ENCODE measurements around the gene PPP1R3A.

Gene PPP1R3A

DNA sequence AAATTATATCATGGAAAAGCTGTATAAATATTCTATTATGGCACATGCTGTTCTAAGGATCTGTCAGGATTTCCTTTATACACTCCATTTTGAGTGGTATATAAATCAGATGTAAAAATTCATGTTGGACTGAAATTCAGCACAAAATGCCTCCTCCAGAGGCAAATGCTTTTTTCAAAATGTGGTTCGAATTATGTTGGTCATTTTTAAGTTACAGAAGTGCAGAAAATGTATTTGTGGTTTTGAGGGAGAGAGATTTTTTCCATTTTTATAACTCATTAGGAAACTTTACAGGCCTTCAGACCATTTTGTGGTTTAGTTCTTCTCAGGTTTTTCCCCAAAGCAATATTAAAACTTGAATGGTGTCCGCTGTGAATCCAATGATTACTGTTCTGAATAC, 2.9 kb downstream of the PPP1R3A start:
- Histone ChIP-seq H2AFZ (ENCODE audit: low read length) (no peak overlapping the region), H3K27me3 (ENCODE audit: insufficient read depth, low read length) (no peaks in the 10 kb centered on the region), H3K9me3 (ENCODE audit: low read length) (no peaks in the 10 kb centered on the region), H3K36me3 (ENCODE audit: insufficient read depth, low read length) (no peaks in the 10 kb centered on the region), H3K9me2 (ENCODE audit: low read depth, low read length) (no peaks in the 10 kb centered on the region), H3F3A (ENCODE audit: insufficient read depth, low read length) (no peaks in the 10 kb centered on the region), H3K79me2 (ENCODE audit: insufficient read depth, low read length) (no peaks in the 10 kb centered on the region), H3K4me1 (ENCODE audit: insufficient read depth, low read length, severe bottlenecking) (no peaks in the 10 kb centered on the region), H3K4me2 (ENCODE audit: low read length) (no peak overlapping the region), H3K9ac (ENCODE audit: low read length) (no peak overlapping the region), H3K27ac (ENCODE audit: low read depth, low read length, poor library complexity, severe bottlenecking) (no peak overlapping the region), H3K4me3 (ENCODE audit: low read depth, low read length, poor library complexity, severe bottlenecking) (no peak overlapping the region), H4K20me1 (ENCODE audit: insufficient read depth, low read length) (no peaks in the 10 kb centered on the region)
- TF ChIP-seq CTCF (IDR thresholded peaks at IDR 0.05; ENCODE audit: low read length): no peak
- TF ChIP-seq EZH2 (IDR thresholded peaks at IDR 0.05; ENCODE audit: borderline replicate concordance, low read length): no peak

- Histone ChIP-seq H3K36me3 (ENCODE audit: insufficient read depth, low read length) (no peaks in the 10 kb centered on the region), H3K27me3 (ENCODE audit: insufficient read depth, low read length) (no peaks in the 10 kb centered on the region), H3K9me2 (ENCODE audit: low read depth, low read length) (no peaks in the 10 kb centered on the region), H3K9me3 (ENCODE audit: low read length) (no peaks in the 10 kb centered on the region), H3K9ac (ENCODE audit: low read length) (no peak overlapping the region), H2AFZ (ENCODE audit: low read length) (no peak overlapping the region), H3K4me1 (ENCODE audit: insufficient read depth, low read length, severe bottlenecking) (no peaks in the 10 kb centered on the region), H3K4me3 (ENCODE audit: low read depth, low read length, poor library complexity, severe bottlenecking) (no peak overlapping the region), H3K27ac (ENCODE audit: low read depth, low read length, poor library complexity, severe bottlenecking) (no peak overlapping the region), H3K4me2 (ENCODE audit: low read length) (no peak overlapping the region), H3F3A (ENCODE audit: insufficient read depth, low read length) (no peaks in the 10 kb centered on the region), H4K20me1 (ENCODE audit: insufficient read depth, low read length) (no peaks in the 10 kb centered on the region), H3K79me2 (ENCODE audit: insufficient read depth, low read length) (no peaks in the 10 kb centered on the region)
- TF ChIP-seq CTCF (IDR thresholded peaks at IDR 0.05; ENCODE audit: low read length) (no peak), EZH2 (IDR thresholded peaks at IDR 0.05; ENCODE audit: borderline replicate concordance, low read length) (no peak)
Observed at GRCh38 chr7:113912876-113913275, 5.9 kb downstream of the PPP1R3A start.

DNA sequence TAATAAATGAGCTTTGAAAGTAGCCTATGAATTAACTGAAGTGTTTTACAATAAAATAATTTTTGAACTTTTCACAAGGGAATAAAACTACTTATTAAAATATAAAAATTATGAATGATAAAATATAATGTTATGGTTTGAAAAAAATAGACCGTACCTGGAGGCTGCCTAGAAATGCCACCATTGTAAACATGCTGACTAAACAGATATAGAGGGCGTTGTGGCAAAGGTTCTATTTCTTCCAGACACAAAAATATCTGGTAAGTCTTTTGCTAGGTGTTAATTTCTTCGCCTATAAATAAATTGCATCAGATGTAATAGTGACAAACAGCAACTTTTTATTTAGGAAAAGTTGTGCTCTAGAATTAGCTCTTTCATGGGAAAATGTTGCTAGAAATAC, 11.2 kb downstream of the PPP1R3A start:
- H3K36me3 ChIP-seq (ENCODE audit: insufficient read depth, low read length): no peaks in the 10 kb centered on the region
- no peak overlapping the region for H2AFZ ChIP-seq (ENCODE audit: low read length)
- no peaks in the 10 kb centered on the region for H3K9me2 ChIP-seq (ENCODE audit: low read depth, low read length)
- no peak overlapping the region for H3K4me3 ChIP-seq (ENCODE audit: low read depth, low read length, poor library complexity, severe bottlenecking)
- TF ChIP-seq CTCF (IDR thresholded peaks at IDR 0.05; ENCODE audit: low read length) (no peak), EZH2 (IDR thresholded peaks at IDR 0.05; ENCODE audit: borderline replicate concordance, low read length) (no peak)
- no peak overlapping the region for H3K27ac ChIP-seq (ENCODE audit: low read depth, low read length, poor library complexity, severe bottlenecking)
- H4K20me1 ChIP-seq (ENCODE audit: insufficient read depth, low read length): no peaks in the 10 kb centered on the region
- H3K79me2 ChIP-seq (ENCODE audit: insufficient read depth, low read length): no peaks in the 10 kb centered on the region
- H3K9me3 ChIP-seq (ENCODE audit: low read length): no peaks in the 10 kb centered on the region
- no peak overlapping the region for H3K9ac ChIP-seq (ENCODE audit: low read length)
- no peaks in the 10 kb centered on the region for H3K27me3 ChIP-seq (ENCODE audit: insufficient read depth, low read length)
- no peak overlapping the region for H3K4me2 ChIP-seq (ENCODE audit: low read length)
- no peaks in the 10 kb centered on the region for H3F3A ChIP-seq (ENCODE audit: insufficient read depth, low read length)
- no peaks in the 10 kb centered on the region for H3K4me1 ChIP-seq (ENCODE audit: insufficient read depth, low read length, severe bottlenecking)

All from OCI-LY1 (cell line).